ENCODE data around the gene OR10A3.

OR10A3 gene

GRCh38 chr11:7890417-7891172 lies 50.9 kb downstream of the OR10A3 start:
- DNase-seq = no peak

GRCh38 chr11:7889985-7890384 lies 51.5 kb downstream of the OR10A3 start:
- DNase-seq = no peak

All from NCI-H446 treated with DMSO at 0.1 percent for 48 hours (cell line).